GM18870 (cell line): ENCODE results near the gene FMC1.
A peak's percentile ranks its signal among the peaks of the same experiment; 100 is the strongest.
"Not testable (repeated sequence)": the region's sequence is repeated elsewhere in the genome, so short reads cannot be mapped to it uniquely, and the experiment has no call there.

ENCODE experiments used
- ATAC-seq: cut with Tn5 transposase; IDR thresholded peaks from one replicate; pipeline ENCODE4 v1.9.1; 2021; ENCODE audit warnings: moderate library complexity; ENCODE audit not compliant: unreplicated experiment

FMC1 gene

DNA sequence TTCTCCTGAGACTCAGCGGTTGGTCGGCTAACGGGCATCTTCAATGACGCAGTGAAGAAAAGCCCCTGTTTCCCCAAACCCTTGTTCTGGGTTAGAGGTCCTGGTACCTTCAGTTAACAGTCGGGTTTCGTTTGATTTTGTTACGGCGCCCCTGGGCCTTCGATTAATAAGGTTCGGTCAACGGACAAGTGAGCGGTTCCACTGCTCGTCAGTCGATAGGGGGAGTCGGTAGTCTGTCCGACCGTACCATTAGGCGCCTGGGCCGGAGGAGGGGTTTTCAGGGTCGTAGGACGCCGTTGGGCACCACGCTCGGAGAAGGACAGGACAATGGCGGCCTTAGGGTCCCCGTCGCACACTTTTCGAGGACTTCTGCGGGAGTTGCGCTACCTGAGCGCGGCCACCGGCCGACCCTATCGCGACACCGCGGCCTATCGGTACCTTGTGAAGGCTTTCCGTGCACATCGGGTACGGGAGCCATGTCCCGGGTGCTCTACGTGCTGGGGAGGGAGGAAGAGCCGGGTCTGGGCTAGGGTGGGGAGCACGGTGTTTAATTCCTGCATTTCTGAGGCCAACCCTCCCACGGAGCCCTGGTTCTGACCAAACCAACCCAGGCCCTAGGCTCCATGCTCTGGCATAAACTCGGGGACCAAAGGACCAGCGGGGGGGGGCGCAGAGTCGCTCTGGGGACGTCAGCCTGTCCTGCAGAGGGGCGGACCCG is at the start of gene FMC1:
Gene FMC1, plus strand, starts transcription at position 280 of the 718 bp plus-strand sequence. Its CDS starts 48 bp downstream, at position 328.
- ATAC-seq: peak; percentile 37

- ATAC-seq: no peak
Measured at GRCh38 chr7:139292821-139293220, 48.3 kb upstream of the FMC1 start.

- ATAC-seq: no peak
Measured at GRCh38 chr7:139293534-139293933, 47.6 kb upstream of the FMC1 start.

DNA sequence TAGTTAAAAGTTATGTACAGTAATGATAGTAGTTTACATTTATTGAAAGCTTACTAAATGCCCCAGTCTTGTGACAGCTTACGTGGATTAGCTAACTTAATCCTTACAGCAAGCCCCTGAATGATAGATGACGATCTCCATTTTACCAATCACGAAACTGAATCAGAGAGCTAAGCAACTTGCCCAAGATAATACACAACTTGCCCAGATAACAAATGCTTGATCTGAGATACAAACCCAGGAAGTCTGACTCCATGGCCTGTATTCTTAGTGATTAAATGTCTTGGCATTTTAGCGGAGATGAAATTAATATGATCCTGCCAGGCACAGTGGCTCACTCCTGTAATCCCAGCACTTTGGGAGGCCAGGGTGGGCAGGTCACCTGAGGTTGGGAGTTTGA is 46.9 kb upstream of the FMC1 start:
- ATAC-seq: no peak

DNA sequence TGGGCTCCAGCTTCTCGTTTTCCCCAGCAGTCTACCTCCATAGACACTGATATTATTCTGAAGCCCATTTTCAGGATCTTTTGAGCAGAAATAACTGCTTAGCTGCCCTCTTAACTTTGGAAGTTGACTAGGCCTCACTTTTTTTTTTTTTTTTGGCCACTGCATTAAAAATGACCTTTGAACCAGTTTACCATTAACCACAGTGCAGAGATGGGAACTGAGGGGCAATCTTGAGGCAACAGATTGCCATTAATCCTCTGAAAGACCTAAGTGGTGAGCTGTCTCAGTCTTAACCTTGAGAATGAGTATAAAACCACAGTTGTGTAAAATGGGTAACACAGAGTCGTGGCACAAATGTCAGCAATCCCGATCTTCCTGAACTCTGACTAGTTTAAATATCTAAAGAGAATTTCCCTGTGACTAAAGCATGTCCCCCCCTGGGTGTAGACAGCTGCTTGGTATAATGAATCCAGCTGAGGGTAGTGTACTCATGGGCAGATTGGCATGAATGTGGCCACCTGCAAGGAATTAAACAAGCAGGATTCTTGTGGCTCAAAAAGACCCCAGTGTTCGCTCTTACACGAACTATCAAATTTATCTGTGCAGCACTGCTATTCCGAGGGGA is 46.1 kb upstream of the FMC1 start:
- no peak for ATAC-seq

GRCh38 chr7:139297795-139298194 is 43.3 kb upstream of the FMC1 start:
- ATAC-seq: no peak

- ATAC-seq: no peak
Measured at GRCh38 chr7:139299296-139299695, 41.8 kb upstream of the FMC1 start.

- ATAC-seq: no peak
Measured at GRCh38 chr7:139300390-139300789, 40.7 kb upstream of the FMC1 start.

DNA sequence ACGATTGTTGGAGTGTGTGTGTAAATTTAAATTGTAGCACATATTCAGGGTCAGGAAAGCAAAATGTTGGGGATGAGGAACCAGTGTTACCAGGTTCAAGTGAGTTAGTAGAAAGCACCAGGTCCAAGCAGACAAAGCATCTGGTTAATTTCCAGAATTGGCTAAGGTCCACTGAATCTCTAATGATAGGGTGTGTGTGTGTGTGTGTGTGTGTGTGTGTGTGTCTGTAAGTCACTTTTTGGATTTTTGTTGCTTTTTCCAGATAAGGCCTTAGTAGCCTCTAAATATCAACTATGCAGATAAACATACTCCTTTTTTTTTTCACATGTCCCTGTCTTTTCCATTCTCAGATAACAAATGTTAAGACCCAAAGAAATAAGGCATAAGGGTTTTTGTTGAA is 36.6 kb upstream of the FMC1 start:
- no peak for ATAC-seq

DNA sequence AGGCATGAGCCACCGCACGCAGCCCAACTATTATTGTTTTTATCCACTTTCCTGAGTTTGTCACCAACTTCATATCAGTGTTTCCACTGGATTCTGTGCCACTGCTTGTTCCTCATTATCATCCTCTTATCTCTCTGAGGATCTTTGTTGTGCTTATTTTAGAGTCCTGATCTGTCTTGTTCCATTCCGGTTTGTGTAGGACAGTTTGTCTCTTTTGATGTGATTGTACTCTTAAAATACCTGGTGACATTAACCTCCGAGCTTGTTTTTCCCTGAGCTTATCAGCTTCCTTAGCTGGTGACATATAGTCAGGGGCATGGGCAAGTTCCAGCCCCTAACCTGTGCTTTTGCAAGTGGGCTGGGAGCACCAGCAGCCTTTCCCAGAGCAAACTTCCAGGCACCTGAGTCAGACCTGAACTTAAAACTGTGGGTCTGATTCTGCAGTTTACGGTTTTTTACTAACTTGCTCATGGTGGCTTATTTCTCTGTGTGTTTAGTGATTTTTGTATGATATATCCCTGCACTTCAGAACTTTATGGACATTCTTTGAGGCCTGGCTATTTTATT is 23.1 kb upstream of the FMC1 start:
- no peak for ATAC-seq

- ATAC-seq: no peak
Measured at GRCh38 chr7:139321071-139321745, 19.9 kb upstream of the FMC1 start.

- ATAC-seq: not testable (repeated sequence)
Measured at GRCh38 chr7:139324709-139325108, 16.4 kb upstream of the FMC1 start.

DNA sequence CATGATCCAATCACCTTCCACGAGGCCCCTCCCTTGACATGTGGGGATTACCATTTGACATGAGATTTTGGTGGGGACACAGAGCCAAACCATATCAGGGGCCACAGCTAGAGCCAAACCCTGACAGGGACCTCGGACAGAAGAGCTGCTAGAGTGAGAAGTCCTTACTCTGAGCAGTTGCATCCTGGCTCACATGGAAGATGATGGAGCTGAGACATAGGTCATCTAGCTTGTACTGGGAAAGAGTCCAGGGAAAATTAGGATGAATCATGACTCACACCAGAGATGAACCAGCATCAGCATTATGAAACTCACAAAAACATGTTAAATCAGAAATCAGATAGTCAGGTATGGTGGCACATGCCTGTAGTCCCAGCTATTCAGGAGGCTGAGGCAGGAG is 12.8 kb upstream of the FMC1 start:
- ATAC-seq: no peak

DNA sequence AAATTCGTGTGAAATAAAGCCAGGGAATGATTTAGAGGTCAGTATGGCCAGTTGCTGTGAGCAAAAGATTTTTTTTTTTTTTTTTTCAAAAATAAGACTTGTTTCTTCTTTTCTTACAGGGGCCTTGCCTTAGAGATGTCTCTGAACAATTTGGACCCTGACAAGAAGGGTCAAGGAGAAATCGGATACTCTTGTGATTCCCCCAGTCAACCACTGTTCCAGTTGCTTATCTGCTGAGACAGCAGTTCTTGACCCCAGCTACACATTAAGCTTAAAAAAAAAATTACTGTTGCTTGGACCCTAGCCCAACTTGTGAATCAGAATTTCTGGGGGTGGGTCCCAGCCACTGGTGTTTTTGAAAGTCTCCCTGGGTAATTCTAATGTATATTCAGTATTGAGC is 12.0 kb upstream of the FMC1 start:
- no peak for ATAC-seq

GRCh38 chr7:139330333-139331030 is 10.7 kb upstream of the FMC1 start:
- ATAC-seq: no peak

DNA sequence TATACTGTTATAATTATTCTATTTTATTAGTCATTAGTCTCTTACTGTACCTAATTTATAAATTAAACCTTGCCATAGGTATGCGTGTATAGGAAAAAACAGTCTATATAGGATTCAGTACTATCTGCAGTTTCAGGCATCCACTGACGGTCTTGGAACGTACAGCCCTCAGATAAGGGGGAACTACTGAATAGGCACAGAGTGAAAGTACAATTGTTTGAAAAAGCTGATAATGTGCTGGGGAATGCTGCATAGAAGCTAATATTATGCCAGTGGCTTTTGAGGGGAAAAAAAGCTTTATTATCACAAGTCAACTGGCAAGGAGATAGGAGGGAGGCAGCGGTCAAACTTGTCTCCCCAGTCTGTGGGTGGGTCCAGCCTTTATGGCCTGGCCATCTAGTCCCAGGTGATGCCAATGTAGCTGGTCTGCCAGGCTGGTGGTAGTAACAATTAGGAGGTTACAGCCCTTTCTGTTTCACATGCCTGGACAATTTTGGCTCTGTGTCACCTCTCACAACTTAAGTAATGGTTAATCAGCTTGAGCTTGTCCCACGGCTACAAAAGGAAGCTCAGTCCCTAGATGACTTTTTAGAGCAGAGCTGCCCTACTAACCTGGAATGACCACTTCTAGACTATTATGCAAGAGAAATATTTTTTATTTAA is 8.3 kb upstream of the FMC1 start:
- ATAC-seq: no peak

- ATAC-seq: not testable (repeated sequence)
Measured at GRCh38 chr7:139333443-139333842, 7.7 kb upstream of the FMC1 start.

DNA sequence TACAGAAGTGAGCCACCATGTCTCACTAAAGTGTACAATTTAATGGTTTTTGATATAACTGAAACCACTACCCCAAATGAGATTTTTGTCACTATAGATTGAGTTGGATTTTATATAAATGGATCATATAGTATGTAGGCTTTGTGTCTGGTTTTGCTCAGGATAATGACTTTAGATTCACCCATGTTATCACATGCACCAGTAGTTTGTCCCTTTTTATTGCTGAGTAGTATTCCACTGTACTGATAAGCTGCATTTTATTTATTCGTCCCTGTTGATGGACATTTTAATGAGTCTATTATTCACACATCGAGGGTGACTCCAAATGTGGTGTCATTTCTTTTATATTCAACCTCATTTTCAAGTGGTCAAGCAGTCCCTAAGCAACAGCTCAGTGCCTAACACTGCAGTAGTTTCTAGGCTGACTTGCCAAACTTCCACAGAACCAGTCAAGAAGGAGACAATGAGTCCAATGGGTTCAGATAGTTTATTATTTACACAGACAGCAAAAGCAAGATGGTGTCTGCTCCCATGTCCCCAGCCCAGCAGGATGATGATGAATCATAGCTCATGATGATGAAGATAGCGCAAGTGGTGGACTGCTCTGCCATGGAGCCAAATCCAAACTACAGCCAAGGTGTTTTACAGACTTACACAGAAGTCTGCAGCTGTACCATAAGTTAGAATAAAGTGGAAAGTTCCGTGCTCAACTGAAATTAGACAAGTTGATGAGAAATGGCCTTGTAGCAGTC is 6.6 kb upstream of the FMC1 start:
- ATAC-seq: no peak

DNA sequence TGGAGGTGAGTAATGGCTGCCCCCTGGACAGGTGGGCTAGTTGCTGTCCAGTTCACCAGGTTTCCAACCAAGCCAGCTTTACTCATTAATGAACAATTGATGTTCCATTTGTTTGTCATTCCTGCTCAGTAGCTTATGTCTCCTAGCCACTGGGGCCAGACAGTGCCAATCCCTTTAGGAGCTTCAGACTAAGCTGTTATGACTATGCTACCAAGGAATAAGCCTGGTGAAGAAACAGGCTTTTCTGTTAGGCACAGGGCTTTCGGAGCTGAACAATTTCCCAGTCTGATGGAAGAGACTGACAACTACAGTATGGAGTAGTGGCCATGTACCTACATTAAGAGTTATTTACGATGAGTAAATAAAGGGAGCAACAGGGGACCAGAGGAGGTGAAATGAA is 2.1 kb upstream of the FMC1 start:
- no peak for ATAC-seq

- ATAC-seq: no peak
Measured at GRCh38 chr7:139339698-139340036, 1.5 kb upstream of the FMC1 start.
